NCI-H774 (cell line): ENCODE measurements around the gene ZBTB16.
A peak's percentile ranks its signal among the peaks of the same experiment; 100 is the strongest.

Experiments used
- DNase-seq: peaks from one replicate; lab custom pipeline; 2025; lab: John Stamatoyannopoulos, UW

Gene ZBTB16

GRCh38 chr11:114152785-114153184 lies 93.3 kb downstream of the ZBTB16 start:
- DNase-seq: no peak

GRCh38 chr11:114153224-114153623 lies 93.7 kb downstream of the ZBTB16 start:
- DNase-seq: no peak

GRCh38 chr11:114154271-114155047 lies 94.9 kb downstream of the ZBTB16 start:
- no peak for DNase-seq

DNA sequence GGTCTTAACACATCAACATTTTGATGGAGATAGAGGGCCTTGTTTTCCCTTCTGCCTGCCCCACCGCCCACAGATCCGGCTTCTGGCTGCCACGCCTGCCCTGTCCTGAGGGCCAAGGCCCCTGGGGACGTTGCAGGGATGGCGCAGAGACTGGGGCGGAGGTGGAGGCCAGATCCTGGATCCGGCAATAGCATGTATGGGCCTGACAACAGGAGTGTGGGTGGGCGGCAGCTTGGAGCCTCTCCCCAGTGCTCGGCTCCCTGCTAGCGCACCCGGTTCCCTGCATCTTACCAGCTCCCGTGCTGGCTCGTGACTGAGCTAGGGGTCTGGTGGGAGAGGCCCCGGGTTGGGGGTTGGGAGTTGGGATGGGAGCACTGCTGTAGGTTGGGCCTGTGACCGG lies 95.6 kb downstream of the ZBTB16 start:
- no peak for DNase-seq

GRCh38 chr11:114156131-114156581 lies 96.6 kb downstream of the ZBTB16 start:
- no peak for DNase-seq

GRCh38 chr11:114156782-114157181 lies 97.3 kb downstream of the ZBTB16 start:
- no peak for DNase-seq

- no peak for DNase-seq
These were observed 98.1 kb downstream of the ZBTB16 start for GRCh38 chr11:114157476-114158050.

DNA sequence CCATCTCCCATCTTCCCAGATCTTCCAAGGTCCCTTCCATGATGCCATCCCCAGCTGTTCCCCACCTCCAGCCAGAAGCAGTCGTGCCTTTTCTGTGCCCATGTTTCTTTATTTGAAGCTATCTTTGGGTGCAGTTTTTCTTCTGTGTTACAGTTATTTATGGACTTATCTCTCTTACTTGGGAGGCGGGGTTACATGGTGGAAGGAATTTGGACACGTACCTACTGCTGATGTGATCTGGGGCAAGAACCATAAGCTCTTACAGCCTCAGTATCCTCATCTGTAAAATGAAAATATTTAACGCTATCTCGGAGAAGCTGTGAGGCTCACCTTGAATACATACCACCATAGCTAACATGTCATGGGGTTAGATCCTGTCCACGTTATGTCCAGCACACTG lies 98.9 kb downstream of the ZBTB16 start:
- no peak for DNase-seq

- no peak for DNase-seq
These were observed 99.4 kb downstream of the ZBTB16 start for GRCh38 chr11:114158886-114159285.

GRCh38 chr11:114159320-114159719 lies 99.8 kb downstream of the ZBTB16 start:
- DNase-seq: no peak

DNA sequence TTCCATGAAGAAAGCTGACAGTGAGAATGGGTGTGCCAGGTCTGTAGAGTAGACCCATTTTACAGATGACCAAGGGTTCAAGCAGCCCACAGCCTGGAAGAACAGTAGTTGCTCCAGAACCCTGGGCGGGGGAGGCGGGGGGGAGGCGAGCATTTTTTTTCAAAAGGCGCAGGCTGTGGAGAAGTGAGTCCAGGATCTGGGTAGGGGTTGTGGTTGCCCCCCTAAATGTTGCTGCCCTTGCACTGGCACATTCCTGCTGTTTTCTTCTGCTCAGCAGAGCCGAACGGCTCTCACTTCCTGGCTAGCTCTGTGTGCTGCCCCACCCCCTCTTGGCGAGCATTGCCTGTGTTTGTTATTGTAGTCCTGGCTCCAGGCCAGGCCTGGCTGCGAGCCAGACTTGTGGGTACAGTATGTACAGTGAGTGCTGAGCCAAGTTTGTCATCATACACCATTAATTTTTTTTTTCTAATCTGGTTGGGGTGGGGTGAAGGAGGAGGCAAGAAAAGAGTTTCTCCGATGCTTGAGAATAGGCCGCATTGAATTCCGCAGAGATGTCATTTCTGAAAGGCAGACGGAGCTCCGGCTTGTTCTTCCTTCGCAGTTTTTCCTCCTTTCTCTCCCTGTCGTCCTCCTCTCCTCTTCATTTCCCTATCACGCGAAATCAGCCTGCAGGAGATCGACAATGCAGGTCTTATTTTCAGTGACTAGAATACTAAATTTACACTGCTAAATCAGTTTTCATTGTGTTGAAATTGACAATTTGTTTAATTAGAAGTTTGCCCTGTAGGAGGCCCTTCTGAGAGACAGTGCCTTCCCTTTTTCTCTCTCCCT lies 100.5 kb downstream of the ZBTB16 start:
- DNase-seq: peak; percentile 93

GRCh38 chr11:114160894-114161293 lies 101.4 kb downstream of the ZBTB16 start:
- no peak for DNase-seq

GRCh38 chr11:114161486-114162250 lies 102.2 kb downstream of the ZBTB16 start:
- no peak for DNase-seq

DNA sequence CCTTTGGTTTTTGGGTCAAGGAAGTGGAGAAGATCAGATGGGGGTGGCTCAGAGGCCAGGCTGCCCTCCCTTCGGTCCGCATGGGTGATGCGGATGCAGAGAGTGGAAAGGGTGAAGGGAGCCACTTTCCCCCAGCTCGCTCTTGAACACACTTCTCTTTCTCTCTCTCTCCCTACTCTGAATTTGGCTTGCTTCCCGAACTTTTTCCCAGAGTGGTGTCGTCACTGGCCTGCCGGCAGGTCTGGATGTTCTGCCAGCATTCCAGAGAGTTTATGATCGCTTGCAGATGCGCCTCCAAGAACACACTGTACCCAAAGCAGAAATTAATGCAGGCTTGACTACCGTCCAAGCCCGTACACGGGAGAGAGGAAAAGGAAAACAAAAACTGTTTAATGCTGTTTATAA lies 103.2 kb downstream of the ZBTB16 start:
- DNase-seq: peak; percentile 71

DNA sequence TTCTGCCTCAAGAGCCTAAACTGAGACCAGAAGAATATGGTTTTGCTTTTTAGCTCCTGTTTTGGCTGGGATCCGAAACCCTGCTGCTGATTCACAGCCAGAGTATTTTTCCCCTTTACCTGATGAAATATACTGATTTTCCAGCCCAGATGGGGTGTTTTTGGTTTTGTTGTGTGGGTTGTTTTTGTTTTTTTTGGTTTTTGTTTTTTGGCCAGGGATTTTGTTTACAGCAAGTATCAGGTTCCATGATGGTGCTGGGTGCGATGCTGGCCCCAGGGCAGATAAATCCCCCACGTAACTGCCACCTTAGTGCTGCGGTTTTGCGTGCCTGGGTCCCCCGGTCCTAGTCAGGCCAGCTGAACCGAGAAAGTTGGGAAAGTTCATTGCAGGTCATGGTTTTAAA lies 103.7 kb downstream of the ZBTB16 start:
- no peak for DNase-seq

- DNase-seq: no peak
These were observed 104.4 kb downstream of the ZBTB16 start for GRCh38 chr11:114163830-114164401.

GRCh38 chr11:114164546-114164945 lies 105.0 kb downstream of the ZBTB16 start:
- no peak for DNase-seq

GRCh38 chr11:114165326-114166230 lies 106.1 kb downstream of the ZBTB16 start:
- DNase-seq: no peak

DNA sequence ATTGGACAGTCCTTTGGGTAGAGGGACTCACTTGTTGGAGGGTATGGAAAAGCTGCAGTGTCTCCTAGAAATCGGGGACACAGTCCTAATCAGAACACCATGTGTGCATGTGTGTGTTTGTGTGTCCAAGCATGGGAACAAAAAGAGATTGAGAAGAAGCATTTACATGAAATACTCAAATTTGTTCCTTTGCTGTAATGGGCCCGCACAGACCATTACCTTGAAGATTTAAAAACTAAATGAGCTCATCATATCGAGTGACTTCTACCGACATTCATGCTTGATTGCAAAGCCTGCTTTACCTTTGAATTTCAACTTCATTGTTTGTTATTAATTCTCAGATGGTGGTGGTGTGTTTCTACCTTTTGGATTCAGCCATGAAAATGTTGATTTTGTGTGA lies 106.9 kb downstream of the ZBTB16 start:
- no peak for DNase-seq

DNA sequence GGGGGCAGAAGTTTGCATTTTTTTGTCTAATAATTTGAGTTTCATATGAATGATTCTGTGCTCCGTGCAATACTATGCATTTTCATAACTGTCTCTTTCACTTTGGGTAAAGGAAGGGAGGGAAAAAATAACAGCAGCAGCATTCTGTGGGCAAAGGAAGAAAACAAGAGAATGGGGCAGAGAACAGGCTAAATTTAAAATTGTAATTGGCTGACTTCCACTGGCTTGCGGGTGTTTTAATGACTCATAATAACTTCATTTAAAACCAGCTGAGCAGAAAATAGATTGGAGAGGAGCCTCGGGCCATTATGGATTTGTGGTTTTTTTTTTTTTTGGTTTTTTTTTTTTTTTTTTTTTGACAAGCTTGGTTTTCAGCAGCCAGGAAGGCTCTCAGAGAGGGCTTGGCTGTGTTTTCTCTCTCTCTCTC lies 107.4 kb downstream of the ZBTB16 start:
- peak; percentile 15 for DNase-seq

GRCh38 chr11:114167355-114167754 lies 107.8 kb downstream of the ZBTB16 start:
- DNase-seq: no peak
